RWPE1 (cell line): ENCODE results near the gene VSTM4.

Source experiments
- CTCF ChIA-PET: fragments of 350-600 bp; sonication (Branson Sonifier 250); formaldehyde crosslinking; extraction: SDS; loops from one replicate; lab custom pipeline; 2021; lab: Yijun Ruan, JAX
- POLR2A ChIA-PET: fragments of 400-600 bp; formaldehyde crosslinking; extraction: SDS; loops from one replicate; lab custom pipeline; 2020; ENCODE audit warnings: antibody characterized with exemption; ENCODE audit not compliant: low non-redundant PET; lab: Yijun Ruan, JAX
- DNase-seq: peaks from one replicate; pipeline ENCODE4 v3.0.0; 2012; ENCODE audit warnings: low spot score
- H3K27ac ChIP-seq: fragments of 450-650 bp; 2 replicates; pipeline ENCODE4 v1.5.1; 2017
- CTCF ChIP-seq: fragments of 450-650 bp; conservative IDR thresholded peaks from 2 replicates; pipeline ENCODE4 v1.5.1; 2017; ENCODE audit warnings: low read depth, mild to moderate bottlenecking

VSTM4 gene

GRCh38 chr10:49089557-49090188, 25.6 kb downstream of the VSTM4 start:
- H3K27ac ChIP-seq, result no peak overlapping the region
- CTCF ChIA-PET, result interaction anchor here (0.7 kb wide), 1 partner anchor 279 kb away, joined by 3 read pairs; no protein-coding TSS in a partner anchor
- DNase-seq, result no peak
- POLR2A ChIA-PET, result no interaction called here
- TF ChIP-seq CTCF, result no peak

- no peak overlapping the region for H3K27ac ChIP-seq
- ChIA-PET CTCF (interaction anchor here (0.7 kb wide), 1 partner anchor 279 kb away, joined by 3 read pairs; no protein-coding TSS in a partner anchor), POLR2A (no interaction called here)
- no peak for TF ChIP-seq CTCF
- DNase-seq, result no peak
Observed at GRCh38 chr10:49089152-49089551, 26.2 kb downstream of the VSTM4 start.

DNA sequence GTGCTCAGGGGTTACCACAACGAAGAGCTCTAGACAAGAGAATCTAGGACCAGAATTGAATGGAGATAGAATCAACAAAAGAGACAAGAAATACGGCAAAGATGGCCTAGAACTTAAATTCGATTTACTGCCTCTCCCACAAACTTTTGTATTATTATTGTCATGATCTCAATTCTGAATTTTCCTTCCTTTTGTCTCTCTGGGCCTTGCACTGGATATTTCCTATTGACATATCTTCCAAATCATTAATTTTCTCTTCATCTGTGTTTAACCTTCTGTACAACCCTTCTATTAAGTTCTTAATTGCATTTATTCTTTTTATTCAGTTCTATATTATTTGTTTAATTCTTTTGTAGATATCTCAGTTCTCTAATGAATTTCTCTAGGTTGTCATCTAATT, 28.4 kb downstream of the VSTM4 start:
- no peak for DNase-seq
- POLR2A ChIA-PET, result no interaction called here
- TF ChIP-seq CTCF, result no peak
- CTCF ChIA-PET, result no interaction called here
- H3K27ac ChIP-seq, result no peak overlapping the region

GRCh38 chr10:49083261-49083660, 32.1 kb downstream of the VSTM4 start:
- H3K27ac ChIP-seq, result no peak overlapping the region
- CTCF ChIA-PET, result interaction anchor here (0.7 kb wide), 1 partner anchor 267 kb away, joined by 3 read pairs; no protein-coding TSS in a partner anchor
- DNase-seq, result no peak
- POLR2A ChIA-PET, result no interaction called here
- no peak for TF ChIP-seq CTCF

GRCh38 chr10:49082766-49083165, 32.6 kb downstream of the VSTM4 start:
- no peak for TF ChIP-seq CTCF
- POLR2A ChIA-PET, result no interaction called here
- CTCF ChIA-PET, result interaction anchor here (0.7 kb wide), 1 partner anchor 266 kb away, joined by 3 read pairs; no protein-coding TSS in a partner anchor
- no peak for DNase-seq
- no peak overlapping the region for H3K27ac ChIP-seq

GRCh38 chr10:49081547-49082275, 33.6 kb downstream of the VSTM4 start:
- no peak for TF ChIP-seq CTCF
- no peak overlapping the region for H3K27ac ChIP-seq
- CTCF ChIA-PET, result no interaction called here
- POLR2A ChIA-PET, result no interaction called here
- DNase-seq, result no peak
